Astrocyte (in vitro differentiated cells and primary cell): Measurements from ENCODE around the gene NDUFC1.
"Not testable (repeated sequence)": the region's sequence is repeated elsewhere in the genome, so short reads cannot be mapped to it uniquely, and the experiment has no call there.

Experiments used
- EZH2 ChIP-seq: IDR thresholded peaks from 2 replicates; pipeline ENCODE4 v1.6.1; 2012; ENCODE audit warnings: mild to moderate bottlenecking, low read length, inconsistent platforms; ENCODE audit not compliant: insufficient read depth
- TF ChIP-seq, protein P1 (sequence below): IDR thresholded peaks from 2 replicates; pipeline ENCODE4 v1.5.1; 2011; ENCODE audit warnings: low read depth, mild to moderate bottlenecking, inconsistent platforms, low read length, moderate library complexity; ENCODE audit not compliant: insufficient read depth

- TF ChIP-seq, protein P1, sequence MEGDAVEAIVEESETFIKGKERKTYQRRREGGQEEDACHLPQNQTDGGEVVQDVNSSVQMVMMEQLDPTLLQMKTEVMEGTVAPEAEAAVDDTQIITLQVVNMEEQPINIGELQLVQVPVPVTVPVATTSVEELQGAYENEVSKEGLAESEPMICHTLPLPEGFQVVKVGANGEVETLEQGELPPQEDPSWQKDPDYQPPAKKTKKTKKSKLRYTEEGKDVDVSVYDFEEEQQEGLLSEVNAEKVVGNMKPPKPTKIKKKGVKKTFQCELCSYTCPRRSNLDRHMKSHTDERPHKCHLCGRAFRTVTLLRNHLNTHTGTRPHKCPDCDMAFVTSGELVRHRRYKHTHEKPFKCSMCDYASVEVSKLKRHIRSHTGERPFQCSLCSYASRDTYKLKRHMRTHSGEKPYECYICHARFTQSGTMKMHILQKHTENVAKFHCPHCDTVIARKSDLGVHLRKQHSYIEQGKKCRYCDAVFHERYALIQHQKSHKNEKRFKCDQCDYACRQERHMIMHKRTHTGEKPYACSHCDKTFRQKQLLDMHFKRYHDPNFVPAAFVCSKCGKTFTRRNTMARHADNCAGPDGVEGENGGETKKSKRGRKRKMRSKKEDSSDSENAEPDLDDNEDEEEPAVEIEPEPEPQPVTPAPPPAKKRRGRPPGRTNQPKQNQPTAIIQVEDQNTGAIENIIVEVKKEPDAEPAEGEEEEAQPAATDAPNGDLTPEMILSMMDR: not testable (repeated sequence)
- not testable (repeated sequence) for TF ChIP-seq EZH2
These were observed 20.3 kb upstream of the NDUFC1 start for GRCh38 chr4:139322541-139322940.
